Cardiac fibroblast (primary cell): ENCODE results near the gene TTN.

Experiments used
- DNase-seq, 2 donors: peaks; one replicate each; pipeline versions ENCODE4 v3.0.0 to v3.0.0-alpha.2; 2010; ENCODE audit warnings: low read depth in 2 of 2
- H3K4me3 ChIP-seq, 2 donors: replicated peaks in 1 of 2; 1 replicate in 1 of 2; 2 replicates in 1 of 2; pipeline ENCODE4 v1.5.1; 2011; ENCODE audit warnings: low read depth in 2 of 2, low read length in 2 of 2, mild to moderate bottlenecking in 2 of 2, moderate library complexity in 1 of 2
- CTCF ChIP-seq: IDR thresholded peaks from one replicate; pipeline ENCODE4 v1.5.1; 2011; ENCODE audit warnings: low read depth, mild to moderate bottlenecking, low read length, inconsistent platforms

TTN gene

DNA sequence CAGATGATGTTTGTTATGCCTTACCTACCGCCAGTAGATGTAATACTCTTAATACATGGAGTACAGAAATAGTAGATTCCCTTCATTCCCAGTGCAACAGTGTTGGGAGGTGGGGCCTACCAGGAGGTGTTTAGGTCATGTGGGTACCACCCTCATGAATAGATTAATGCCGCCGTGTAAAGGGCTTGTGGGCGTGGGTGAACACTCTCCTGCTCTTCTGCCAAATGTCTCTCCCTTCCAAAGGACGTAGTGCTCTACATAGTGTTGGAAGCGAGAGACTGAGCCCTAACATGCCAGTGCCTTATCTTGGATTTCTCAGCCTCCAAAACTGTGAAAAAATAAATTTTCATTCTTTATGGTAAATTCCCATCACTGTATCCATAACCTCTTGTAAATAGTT is 296.8 kb downstream of the TTN start:
- no peak for TF ChIP-seq CTCF
- no peak overlapping the region for H3K4me3 ChIP-seq
- DNase-seq = no peak

GRCh38 chr2:178508646-178509045 is 298.6 kb downstream of the TTN start:
- no peak overlapping the region for H3K4me3 ChIP-seq
- TF ChIP-seq CTCF = no peak
- no peak for DNase-seq

- TF ChIP-seq CTCF = no peak
- no peak for DNase-seq
- no peak overlapping the region for H3K4me3 ChIP-seq
These were observed 300.3 kb downstream of the TTN start for GRCh38 chr2:178506949-178507348.

DNA sequence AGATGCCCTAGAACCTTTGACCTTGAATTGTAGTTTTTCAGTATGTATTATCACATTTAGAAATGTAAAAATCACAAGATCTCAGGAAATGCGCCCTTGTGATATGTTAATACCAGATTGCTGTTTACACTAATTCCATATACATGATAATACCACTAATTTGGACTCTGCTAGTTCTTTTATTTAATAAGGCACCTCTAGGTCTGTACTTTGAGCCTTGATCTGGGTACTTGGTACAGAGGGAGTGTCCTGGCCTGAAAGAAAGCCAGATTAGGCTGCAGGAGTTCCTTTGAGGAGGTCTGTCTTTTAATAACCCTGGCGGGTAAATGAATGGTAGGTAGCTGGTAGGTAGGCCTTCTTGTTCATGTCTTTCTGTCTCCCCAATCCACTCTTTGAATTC is 300.7 kb downstream of the TTN start:
- TF ChIP-seq CTCF = no peak
- DNase-seq = no peak
- no peak overlapping the region for H3K4me3 ChIP-seq

DNA sequence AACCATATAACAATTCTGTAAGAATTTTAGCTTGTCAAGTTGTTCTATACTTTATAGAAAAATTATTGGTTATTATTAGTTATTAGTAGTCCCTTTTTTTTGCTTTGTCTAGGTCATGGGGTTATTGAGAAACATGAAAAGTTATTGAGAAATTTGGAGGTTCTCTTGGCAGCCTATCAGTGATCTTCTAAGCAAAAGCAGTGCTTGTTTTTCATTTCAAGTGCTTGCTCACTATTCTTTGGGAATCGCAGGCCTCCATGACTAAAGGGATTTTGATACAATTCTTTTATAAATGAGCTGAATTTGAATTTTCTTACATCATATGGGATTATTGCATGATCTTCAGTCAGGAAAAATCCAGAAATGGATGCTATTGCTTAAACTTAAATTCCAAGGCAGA is 301.1 kb downstream of the TTN start:
- DNase-seq = no peak
- no peak for TF ChIP-seq CTCF
- no peak overlapping the region for H3K4me3 ChIP-seq

- H3K4me3 ChIP-seq = no peak overlapping the region
- TF ChIP-seq CTCF = no peak
- no peak for DNase-seq
These were observed 304.5 kb downstream of the TTN start for GRCh38 chr2:178502751-178503150.

GRCh38 chr2:178499640-178500039 is 307.6 kb downstream of the TTN start:
- no peak overlapping the region for H3K4me3 ChIP-seq
- no peak for DNase-seq
- no peak for TF ChIP-seq CTCF
